Lung microvascular endothelial cell (primary cell): Measurements from ENCODE around the gene IFI27L2. TPM values are rescaled to one million over a fixed set of nuclear protein-coding genes. Genes with fewer than 3 reads are reported as not detected.

ENCODE experiments used
- DNase-seq, 2 donors: peaks; one replicate each; pipeline versions ENCODE4 v3.0.0 to v3.0.0-alpha.2; 2010; ENCODE audit warnings: low read depth in 2 of 2
- total RNA-seq: library from RNA; depleted of rRNA; stranded (reverse); fragments of >200 nt; gene quantifications from 2 replicates; pipeline ENCODE4 v1.2.1, GENCODE V29; 2014

The IFI27L2 gene
- total RNA-seq, 1 donor from 2014 or later = 9.3 TPM

DNA sequence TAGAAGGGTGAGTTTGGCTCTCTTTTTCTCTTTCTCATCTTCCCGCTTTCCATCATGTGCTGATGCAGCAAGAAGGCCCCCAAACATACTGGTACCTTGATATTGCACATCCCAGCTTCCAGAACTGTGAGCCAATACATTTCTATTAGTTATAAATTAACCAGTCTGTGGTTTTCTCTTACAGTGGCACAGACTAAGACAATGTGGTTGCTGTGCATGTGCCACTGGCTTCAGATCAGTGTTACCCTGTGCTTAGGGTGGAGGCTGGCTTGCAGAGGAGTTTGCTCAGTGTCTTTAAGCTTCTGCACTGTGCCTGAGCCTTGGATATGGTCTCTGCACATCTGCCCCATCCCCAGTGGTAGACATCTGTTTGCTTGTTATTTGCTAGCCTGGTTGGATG lies 5.5 kb downstream of the IFI27L2 start:
- no peak for DNase-seq

DNA sequence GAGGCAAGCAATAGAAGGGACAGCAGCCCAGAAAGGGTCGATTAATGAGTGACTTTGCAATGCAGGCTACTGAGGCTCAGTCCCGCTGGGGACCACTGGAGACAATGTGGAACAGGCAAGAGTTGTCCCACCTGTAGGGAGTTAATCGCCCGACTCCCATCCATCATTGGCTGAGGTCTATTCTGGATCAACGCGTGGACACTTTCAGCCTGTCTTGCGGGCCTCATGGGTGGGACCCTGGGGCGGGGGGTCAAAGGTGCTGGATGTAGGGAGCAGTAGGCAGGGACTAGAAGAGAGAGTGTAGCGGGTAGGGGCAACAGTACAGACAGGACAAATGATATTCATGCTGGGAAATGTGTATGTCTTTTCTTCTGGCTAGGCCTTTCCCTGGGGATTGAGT lies 6.1 kb downstream of the IFI27L2 start:
- DNase-seq = no peak

DNA sequence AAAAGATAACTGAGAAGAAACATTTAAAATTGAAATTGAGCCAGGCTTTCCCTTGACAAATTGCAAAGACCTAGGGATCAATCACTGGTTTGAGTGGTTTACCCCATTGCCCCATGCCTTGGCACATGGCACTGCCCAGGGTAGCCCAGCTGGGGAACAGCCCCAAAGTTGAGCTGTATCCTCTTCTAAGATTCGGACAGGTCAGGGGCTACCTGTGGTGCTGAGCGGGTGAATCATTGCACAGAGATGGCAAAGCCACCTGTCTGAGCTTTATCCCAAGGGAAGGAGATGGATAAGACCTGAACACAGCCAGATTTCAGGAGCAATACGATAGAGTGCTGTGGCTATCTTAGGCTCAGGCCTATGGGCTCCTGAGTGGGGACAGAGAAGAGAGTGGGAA lies 7.0 kb downstream of the IFI27L2 start:
- DNase-seq = no peak

DNA sequence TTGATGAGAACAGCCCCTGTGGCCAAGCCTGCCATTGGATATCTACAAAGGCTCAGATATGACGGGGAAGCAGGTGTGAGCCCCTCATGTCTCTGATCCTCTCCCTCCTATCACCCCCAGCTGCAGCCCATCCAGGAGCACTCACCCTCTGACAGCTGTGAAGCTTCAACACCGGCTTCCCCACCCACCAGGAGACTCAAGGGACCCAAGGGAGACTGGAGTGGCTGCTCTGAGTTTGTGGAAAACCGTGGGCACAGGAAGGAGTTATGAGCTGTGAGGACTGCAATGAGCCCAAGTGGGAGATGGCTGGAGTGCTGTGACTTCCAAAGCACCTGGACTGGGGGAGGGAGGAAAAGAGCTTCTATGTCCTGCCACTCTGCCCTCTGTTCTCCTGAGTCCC lies 7.9 kb downstream of the IFI27L2 start:
- no peak for DNase-seq

DNA sequence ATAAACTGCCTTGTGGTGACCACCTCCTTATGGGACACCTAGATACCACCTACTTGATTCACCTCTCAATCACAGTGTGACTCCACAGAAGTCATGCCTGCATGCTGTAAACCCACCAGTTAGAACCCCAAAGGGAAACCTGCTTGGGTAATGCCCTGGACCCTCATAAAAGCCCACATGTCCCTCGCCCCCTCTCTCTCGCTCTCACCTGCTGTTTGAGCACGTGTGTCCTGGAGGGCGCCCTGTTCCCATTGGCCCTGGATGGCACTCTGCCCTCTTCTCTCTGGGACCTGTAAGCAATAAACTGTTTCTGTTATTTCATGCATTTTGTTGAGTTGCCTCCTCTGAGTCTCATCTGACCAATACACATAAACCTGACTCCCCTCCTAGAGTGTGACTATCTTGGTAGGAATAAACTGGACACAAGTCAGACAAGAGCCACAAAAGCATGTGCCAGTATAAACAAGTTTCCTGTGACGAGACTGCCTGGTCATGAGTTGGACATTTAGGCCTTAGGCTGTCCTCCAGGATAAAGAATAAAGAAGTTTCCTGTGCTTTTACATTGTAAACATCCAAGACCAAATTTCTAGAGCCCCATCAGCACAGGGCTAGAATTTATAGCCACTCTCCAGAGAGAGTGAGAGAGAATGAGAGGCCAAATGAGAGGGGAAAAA lies 8.6 kb downstream of the IFI27L2 start:
- peak; percentile 39 to 69 for DNase-seq

DNA sequence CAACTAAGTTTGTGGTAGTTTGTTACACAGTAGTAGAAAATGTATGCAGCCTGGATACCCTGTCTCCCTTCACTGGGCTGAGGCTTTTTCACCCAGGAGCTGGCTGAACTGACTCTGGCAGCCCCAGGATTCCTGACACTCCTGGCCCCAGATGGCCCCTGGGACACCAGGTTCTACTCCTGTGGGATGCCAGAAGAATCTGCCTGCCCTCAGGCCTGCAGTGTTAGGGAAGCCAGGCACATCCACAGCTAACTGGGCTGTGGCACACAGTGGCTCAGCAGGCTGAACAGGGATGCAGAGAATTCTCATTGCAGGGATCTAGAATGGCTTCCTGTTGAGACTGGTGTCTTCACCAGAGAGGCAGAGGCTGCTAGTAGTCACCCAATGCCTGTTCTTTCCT lies 10.3 kb downstream of the IFI27L2 start:
- no peak for DNase-seq

DNA sequence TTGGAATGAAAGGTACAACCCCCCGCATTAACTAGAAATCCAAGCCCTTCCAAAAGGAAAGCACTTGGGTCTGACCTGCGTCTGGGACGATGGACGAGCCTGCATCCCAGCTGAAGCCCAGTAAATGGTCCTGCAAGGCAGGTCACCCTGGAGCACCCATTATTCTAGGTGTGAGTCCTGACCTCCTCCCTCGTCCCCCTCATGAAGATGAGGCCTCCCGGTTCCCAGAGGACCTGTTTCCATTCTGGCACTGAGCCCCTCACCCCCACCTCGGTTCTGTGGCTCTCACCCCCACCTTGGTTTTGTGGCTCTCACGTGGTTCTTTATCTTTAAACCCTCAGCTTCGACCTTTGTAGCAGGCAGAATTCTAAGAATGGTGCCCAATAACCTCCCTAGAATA lies 11.5 kb downstream of the IFI27L2 start:
- no peak for DNase-seq

DNA sequence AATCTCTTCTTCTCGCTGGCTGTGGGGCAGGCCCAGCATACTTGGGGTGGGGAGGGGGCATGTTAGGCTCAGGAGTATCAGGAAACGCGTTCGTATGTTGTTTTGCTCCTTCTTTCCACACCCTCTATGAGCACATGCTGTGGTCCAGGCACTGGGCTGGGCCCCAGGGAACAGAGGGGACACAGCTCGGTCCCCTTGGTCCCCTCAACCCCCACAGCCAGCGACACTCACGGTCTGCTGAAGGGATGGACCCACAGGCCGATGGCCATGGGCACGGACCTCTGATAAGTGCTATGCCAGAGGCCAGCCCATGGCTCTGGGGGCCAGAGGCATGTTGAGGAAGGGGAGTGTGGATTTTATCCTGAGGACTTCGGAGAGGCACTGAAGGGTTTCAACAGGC lies 12.7 kb downstream of the IFI27L2 start:
- DNase-seq = no peak

DNA sequence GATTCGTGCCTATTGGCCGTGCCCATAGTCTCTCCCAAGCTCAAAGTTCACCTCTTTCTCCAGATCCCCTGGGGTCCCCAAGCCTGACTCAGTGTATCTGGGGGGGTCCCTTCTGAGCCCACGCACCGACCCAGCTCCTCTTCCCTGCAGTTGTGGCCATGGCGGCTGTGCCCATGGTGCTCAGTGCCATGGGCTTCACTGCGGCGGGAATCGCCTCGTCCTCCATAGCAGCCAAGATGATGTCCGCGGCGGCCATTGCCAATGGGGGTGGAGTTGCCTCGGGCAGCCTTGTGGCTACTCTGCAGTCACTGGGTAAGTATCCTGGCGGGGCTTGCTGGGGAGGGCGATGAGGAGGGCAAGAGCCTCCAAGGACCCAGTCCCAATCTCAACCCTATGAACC lies 13.8 kb downstream of the IFI27L2 start:
- no peak for DNase-seq

DNA sequence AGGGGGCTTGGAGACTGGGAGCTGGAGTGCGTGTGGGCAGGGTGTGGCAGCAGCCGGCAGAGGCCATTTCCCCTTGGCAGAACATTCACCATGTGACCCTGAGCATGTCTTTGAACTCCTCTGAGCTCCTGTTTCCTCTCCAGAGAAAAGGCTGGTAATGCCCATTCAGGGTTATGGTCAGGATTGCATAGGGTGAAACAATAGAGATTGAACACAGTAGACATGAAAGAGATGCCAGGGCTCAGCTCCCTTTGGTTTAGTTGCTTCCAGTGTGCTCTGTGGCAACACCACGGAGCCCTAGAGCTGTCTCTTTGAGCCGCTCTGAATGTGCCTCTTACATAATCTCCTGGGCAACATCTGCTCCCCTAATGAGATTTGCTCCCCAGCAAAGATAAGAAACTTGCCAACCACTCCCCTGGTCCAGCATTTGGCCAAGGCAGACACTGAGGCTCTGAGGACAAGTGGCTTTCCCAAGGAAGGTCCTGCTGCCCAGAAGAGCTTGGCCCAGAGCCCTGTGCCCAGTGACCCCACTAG lies 14.3 kb downstream of the IFI27L2 start:
- peak; percentile 42 to 63 for DNase-seq

DNA sequence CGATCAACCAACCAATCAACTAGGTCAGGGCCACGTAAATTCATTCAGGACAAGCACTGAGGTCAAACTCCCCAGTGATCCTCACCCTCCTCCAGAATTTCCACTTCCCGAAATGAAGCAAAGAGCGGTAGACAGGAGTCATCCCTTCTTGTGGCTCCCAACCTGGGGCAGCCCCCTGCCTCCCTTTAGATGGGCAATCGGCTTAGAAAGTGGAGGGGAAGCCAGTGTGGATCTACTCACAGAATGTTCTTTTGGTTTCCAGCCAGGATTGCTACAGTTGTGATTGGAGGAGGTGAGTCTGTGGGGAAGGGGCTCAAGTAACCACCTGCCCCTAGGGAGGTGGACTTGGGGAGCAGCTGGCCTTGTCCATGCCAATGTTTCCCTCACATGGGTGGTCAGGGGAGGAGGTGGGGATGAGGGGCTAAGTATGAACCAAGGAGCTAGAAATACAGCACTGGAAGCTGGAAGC lies 14.8 kb downstream of the IFI27L2 start:
- DNase-seq = peak in 1 of 2 donors; percentile 27

DNA sequence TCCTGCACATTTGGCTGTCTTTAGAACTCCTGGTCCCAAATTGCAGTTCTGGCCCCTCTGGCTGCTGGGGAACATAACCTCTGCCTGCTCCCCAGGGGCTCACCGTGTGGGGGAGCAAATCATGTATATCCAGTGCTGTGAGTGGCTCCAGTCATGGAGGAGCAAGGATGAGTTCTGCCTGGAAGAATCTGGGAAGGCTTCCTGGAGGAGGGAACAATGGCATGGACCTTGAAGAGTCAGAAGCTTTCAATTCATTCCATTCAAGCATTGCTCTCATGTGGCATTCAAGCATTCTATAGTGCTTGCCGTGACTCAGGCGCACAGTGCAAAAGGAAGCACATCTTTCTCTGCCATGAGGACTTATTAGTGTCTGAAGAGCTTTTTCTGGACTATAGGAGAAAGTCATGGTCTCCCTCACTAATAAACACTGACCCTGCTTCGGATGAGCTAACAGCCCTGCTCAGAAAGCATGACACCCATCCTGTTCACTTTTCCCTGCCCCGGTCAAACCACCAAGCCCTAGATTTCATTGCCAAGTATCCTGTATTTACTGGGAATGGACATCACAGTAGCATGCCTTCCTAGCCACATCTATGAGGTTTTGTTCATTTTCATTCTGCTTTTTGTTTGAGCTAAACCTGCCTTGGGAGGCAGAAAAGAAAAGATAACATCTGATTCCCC lies 15.4 kb downstream of the IFI27L2 start:
- DNase-seq = peak; percentile 49 to 54

DNA sequence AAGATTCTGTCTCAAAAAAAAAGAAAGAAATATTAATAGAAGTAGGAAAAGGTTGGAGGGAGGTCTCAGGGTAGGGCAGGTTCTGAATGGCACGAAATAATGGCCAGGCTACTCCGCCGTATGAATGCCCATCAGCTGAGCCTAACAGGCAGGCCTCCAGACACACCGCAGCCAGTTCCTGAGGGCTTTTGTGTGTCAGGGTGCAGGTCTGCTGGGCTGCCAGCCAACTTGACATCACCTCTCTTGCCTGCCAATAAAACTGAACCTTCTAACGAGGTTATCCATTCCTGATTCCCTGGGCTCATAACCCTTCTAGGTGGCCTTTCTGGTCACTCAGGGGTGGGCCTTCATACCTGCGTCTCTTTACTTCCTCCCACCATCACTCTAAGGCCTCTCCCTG lies 15.9 kb downstream of the IFI27L2 start:
- peak; percentile 80 to 81 for DNase-seq

DNA sequence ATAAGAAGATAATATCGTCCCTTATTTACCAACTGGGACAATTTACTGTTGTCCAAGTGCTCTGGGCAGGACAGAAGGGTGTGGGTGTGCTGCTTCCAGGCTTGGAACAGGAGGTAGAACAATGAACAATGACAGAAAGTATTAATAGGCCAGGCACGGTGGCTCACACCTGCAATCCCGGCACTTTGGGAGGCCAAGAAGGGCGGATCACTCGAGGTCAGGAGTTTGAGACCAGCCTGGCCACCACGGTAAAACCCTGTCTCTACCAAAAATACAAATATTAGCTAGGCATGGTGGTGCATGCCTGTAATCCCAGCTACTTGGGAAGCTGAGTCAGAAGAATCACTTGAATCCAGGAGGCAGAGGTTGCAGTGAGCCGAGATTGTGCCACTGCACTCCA lies 16.3 kb downstream of the IFI27L2 start:
- no peak for DNase-seq

DNA sequence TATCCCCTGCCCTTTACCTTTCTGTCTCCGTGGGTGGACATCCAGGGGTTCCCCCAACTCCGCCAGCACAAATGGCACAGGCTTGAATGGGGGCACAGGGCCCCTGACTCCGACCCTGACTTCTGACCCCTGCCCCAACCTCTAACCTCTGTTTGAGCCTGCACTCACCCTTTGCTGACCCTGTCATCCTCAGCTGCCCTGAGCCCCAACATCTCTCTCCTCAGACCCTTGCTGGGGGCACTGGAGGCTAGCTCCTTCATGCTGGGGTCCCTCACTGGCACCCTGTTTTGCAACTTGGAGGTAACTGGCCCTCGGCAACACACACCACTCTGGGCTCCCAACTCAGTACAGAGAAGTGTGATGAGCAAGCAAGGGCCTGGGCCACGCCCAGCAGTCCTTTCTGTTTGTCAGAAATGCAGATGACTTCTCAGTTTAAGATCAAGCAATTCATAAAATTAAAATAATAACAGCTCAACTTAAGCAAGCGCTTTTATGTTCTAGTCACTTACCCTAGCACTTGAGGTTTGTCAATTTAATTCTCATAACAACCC lies 16.8 kb downstream of the IFI27L2 start:
- DNase-seq = peak in 1 of 2 donors; percentile 29

DNA sequence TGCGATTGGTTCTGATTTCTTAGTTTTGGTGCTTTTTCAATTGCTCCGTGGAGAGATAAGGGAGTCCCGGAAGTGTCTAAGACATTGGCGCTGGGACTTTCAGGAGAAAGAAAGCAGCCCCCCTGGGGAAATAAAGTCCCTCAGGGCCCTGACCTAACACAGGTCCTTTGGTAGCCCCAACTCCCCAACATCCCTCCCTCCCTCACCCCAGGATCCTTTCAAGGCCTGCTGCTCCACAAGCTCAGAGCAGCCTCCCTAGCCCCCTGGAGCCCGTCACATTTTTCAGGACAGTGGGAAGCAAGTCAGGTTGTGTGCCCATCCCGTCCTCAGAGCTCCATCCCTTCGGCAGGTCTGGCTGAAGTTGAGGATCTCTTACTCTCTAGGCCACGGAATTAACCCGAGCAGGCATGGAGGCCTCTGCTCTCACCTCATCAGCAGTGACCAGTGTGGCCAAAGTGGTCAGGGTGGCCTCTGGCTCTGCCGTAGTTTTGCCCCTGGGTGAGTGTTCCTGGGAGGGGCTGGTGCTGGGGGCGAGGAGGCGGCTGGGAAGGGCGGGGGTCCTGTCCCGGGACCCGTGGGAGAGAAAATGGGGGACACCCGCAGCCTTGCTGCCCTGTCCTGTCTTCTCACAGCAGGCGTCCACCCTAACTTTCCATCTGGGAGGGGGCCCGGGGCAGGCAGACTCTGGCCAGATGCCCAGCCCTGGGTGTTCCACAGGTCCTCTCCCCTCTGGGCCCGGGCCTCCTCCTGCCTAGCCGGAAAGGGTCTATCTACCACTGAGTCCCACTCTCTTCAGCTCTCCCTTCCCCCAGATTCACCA lies 17.9 kb downstream of the IFI27L2 start:
- DNase-seq = peak in 1 of 2 donors; percentile 16

DNA sequence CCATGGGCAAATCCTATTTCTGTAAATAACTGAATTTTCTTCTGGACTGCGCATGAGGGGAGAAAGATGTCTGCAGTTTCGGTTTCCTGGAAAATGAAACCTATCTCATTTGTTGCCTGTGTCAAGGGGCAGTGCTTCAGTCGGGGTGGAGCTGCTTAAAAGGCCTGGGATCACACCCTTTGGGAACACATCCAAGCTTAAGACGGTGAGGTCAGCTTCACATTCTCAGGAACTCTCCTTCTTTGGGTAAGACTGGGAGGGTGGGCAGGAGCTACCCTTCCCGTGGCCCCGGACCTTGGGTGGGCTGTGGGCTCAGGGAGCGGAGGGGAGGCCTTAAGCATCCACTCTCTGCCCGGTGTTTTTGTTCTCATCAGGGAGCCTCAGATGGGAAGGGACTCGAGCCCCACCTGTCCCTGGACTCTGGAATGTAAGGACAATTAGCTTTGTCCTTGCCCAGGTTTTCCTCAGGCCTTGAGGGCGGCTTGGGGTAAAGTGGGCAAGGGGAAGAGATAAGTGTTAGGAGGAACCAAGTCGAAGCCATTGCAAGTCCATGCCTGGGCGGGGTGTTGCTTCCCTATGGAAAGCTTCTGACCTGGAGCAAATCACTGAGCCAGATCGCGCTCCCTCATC lies 18.7 kb downstream of the IFI27L2 start, which contains the start of gene IFI27:
Gene IFI27, plus strand, starts transcription at position 185 of the 630 bp plus-strand sequence.
- peak in 1 of 2 donors; percentile 97 for DNase-seq

DNA sequence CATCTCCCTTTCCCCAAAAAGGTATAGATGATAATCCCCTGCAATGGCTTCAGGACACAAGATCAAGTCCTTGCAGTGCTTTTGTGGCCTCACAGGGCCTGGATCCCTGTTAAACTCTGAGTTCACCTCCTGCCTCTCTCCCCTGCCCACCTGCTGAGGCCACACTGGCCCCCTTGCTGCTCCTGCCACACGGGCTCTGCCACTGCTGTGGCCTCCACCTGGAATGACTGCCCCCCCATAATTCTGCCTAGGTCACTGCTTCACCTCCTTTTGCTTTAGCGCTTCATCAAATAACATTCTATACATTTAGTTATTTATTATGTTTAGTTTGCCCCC lies 19.5 kb downstream of the IFI27L2 start:
- no peak for DNase-seq

DNA sequence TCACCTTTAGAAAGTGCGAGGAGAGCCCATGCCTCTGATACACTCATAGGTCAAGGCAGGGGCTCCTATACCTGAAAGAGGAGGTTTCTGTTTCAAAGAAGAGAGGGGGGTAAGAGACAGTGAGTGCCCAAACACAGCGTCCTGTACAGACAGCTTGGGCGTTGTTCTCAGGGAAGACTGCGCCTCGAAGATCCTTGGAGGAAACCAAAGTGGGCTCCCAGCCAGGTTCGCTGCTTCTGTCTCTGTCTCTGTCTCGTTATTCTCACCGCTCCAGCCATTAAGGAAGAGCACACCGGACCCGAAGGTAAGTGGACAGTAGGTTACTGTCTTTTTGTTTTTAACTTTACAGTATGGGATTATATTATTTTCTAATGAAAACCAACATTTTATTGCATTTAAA lies 24.7 kb downstream of the IFI27L2 start:
- no peak for DNase-seq

DNA sequence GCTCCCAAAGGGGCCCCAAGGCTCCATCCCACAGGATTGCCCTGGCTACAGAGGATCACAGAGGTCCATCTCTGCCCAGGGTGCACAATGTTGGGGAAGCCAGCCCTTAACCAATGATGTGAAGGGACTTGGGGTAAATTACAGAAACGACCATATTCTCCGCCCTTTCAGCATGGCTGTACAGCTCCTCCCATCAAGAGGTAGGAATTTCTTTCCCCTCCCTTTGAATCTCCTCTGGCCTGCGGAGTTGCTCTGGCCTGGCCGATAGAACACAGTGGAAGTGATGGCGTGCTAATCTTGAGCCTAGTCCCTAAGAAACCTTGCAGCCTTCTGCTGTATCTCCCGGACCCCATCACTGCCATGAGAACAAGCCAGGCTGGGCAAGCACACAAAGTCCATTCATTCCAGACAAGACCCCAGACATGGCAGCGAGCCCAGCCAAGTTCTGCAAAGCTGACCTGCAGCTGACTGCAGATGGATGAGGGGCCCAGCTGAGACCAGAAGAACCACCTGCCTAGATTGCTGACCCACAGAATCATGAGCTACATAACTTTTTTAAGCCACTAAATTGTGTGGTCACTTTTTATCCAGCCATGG lies 25.8 kb downstream of the IFI27L2 start:
- DNase-seq = no peak
